NB4 (cell line): ENCODE results near the gene MRPL49.

Source experiments
- POLR2A ChIP-seq: IDR thresholded peaks from 2 replicates; pipeline ENCODE4 v1.6.1; 2011; ENCODE audit warnings: mild to moderate bottlenecking; ENCODE audit not compliant: insufficient read length; ENCODE audit errors: extremely low read depth
- TF ChIP-seq, protein P1 (sequence below): IDR thresholded peaks from one replicate; pipeline ENCODE4 v1.5.1; 2012; ENCODE audit warnings: low read depth, low read length

DNA sequence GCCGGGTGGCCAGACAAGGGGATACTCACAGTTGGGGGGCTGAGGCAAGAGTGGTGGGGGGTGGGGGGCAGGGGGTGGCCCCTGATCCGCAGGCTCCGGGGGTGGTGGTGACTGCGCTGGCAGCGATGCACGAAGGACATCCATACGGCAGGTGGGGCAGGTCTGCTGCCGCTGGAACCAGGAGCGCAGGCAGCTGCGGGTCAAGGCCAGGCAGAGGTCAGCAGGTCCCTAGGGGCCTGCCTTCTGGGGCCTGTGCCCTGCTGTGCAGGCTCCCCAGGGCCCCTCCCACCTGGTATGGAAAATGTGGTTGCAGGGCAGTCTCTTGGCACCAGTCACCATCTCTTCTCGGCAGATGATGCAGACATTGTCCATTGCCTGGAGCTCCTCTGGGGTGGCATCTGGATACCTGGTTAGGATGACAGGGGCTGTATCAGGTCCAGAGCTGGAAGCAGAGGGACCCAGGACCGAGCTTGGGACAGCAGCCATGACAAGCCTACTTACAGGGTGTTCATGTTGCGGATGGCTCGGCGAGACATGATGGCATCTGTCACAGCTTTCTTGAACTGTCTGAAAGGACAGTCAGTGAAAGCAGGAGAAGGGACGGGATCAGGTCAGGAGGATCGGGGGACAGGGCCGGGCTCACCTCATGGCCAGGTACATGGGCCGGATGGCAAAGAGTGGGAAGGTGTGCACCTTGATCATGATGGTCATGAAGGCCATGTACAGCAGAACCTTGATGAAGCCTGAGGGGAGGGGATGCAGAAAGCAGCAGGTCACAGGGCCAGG is 8.7 kb downstream of the MRPL49 start:
- TF ChIP-seq, protein P1, sequence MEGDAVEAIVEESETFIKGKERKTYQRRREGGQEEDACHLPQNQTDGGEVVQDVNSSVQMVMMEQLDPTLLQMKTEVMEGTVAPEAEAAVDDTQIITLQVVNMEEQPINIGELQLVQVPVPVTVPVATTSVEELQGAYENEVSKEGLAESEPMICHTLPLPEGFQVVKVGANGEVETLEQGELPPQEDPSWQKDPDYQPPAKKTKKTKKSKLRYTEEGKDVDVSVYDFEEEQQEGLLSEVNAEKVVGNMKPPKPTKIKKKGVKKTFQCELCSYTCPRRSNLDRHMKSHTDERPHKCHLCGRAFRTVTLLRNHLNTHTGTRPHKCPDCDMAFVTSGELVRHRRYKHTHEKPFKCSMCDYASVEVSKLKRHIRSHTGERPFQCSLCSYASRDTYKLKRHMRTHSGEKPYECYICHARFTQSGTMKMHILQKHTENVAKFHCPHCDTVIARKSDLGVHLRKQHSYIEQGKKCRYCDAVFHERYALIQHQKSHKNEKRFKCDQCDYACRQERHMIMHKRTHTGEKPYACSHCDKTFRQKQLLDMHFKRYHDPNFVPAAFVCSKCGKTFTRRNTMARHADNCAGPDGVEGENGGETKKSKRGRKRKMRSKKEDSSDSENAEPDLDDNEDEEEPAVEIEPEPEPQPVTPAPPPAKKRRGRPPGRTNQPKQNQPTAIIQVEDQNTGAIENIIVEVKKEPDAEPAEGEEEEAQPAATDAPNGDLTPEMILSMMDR: no peak
- TF ChIP-seq POLR2A: no peak
